AG08396 (cell line): ENCODE measurements around the gene ABCA4.
"Not testable (repeated sequence)": the region's sequence is repeated elsewhere in the genome, so short reads cannot be mapped to it uniquely, and the experiment has no call there.

Experiments
- DNase-seq: peaks from one replicate; pipeline ENCODE4 v3.0.0; 2012; ENCODE audit warnings: low spot score, mixed read lengths

The ABCA4 gene

GRCh38 chr1:93979040-93979717 lies 141.8 kb downstream of the ABCA4 start:
- DNase-seq, result no peak

GRCh38 chr1:93977598-93977945 lies 143.4 kb downstream of the ABCA4 start:
- DNase-seq, result peak; percentile 25

- no peak for DNase-seq
Measured at GRCh38 chr1:93976711-93977597, 144.0 kb downstream of the ABCA4 start.

GRCh38 chr1:93976291-93976690 lies 144.7 kb downstream of the ABCA4 start:
- DNase-seq, result no peak

- DNase-seq, result no peak
Measured at GRCh38 chr1:93972341-93972740, 148.6 kb downstream of the ABCA4 start.

- no peak for DNase-seq
Measured at GRCh38 chr1:93969887-93970286, 151.1 kb downstream of the ABCA4 start.

GRCh38 chr1:93969371-93969770 lies 151.6 kb downstream of the ABCA4 start:
- DNase-seq, result no peak

GRCh38 chr1:93967306-93967705 lies 153.6 kb downstream of the ABCA4 start:
- no peak for DNase-seq

GRCh38 chr1:93965888-93966287 lies 155.1 kb downstream of the ABCA4 start:
- DNase-seq, result no peak

GRCh38 chr1:93965256-93965655 lies 155.7 kb downstream of the ABCA4 start:
- DNase-seq, result no peak

GRCh38 chr1:93964777-93965200 lies 156.2 kb downstream of the ABCA4 start:
- DNase-seq, result no peak

- DNase-seq, result no peak
Measured at GRCh38 chr1:93964096-93964776, 156.7 kb downstream of the ABCA4 start.

GRCh38 chr1:93963585-93963984 lies 157.4 kb downstream of the ABCA4 start:
- DNase-seq, result no peak

GRCh38 chr1:93961906-93962305 lies 159.0 kb downstream of the ABCA4 start:
- no peak for DNase-seq

GRCh38 chr1:93961443-93961842 lies 159.5 kb downstream of the ABCA4 start:
- no peak for DNase-seq

GRCh38 chr1:93960641-93961147 lies 160.3 kb downstream of the ABCA4 start:
- DNase-seq, result no peak

- no peak for DNase-seq
Measured at GRCh38 chr1:93959413-93959812, 161.5 kb downstream of the ABCA4 start.

- no peak for DNase-seq
Measured at GRCh38 chr1:93958726-93959100, 162.2 kb downstream of the ABCA4 start.

GRCh38 chr1:93958032-93958725 lies 162.8 kb downstream of the ABCA4 start:
- DNase-seq, result no peak

- no peak for DNase-seq
Measured at GRCh38 chr1:93955765-93956164, 165.2 kb downstream of the ABCA4 start.

GRCh38 chr1:93947002-93947686 lies 173.8 kb downstream of the ABCA4 start:
- DNase-seq, result not testable (repeated sequence)
